H1 (cell line): ENCODE data around the gene NXN. TPM values are rescaled to one million over a fixed set of nuclear protein-coding genes. Genes with fewer than 3 reads are reported as not detected.

Source experiments
- CTCF ChIA-PET: fragments of 300-600 bp; sonication (Branson Sonifier 250); formaldehyde crosslinking; loops from one replicate; lab custom pipeline; 2021; ENCODE audit not compliant: partially characterized antibody; lab: Charles Lee
- POLR2A ChIA-PET: fragments of 300-600 bp; sonication (Branson Sonifier 250); formaldehyde crosslinking; loops from one replicate; lab custom pipeline; 2021; ENCODE audit warnings: inconsistent platforms; ENCODE audit not compliant: partially characterized antibody; lab: Charles Lee
- DNase-seq, 2 experiments: peaks; one replicate each; pipeline versions ENCODE4 v3.0.0 to v3.0.0-alpha.2; 2010 to 2022; ENCODE audit warnings: low spot score in 2 of 2, low read depth in 1 of 2, mixed read lengths in 1 of 2
- FAIRE-seq: peaks from 2 replicates; lab custom pipeline; 2011; peaks lifted over from hg19 to GRCh38; lab: Jason Lieb, UNC
- H2AFZ ChIP-seq: 2 replicates; pipeline ENCODE4 v1.8.1; 2012; ENCODE audit warnings: low read length, inconsistent platforms
- H2AK5ac ChIP-seq: 2 replicates; pipeline ENCODE4 v1.6.1; 2013; ENCODE audit warnings: low read depth, low read length
- H2BK120ac ChIP-seq: replicated peaks from 2 replicates; pipeline ENCODE3; 2013; ENCODE audit warnings: low read depth, low read length, inconsistent platforms
- H2BK12ac ChIP-seq: 2 replicates; pipeline ENCODE4 v1.6.1; 2013; ENCODE audit warnings: low read depth, low read length
- H2BK15ac ChIP-seq: 2 replicates; pipeline ENCODE4 v1.6.1; 2013; ENCODE audit warnings: low read length
- H2BK20ac ChIP-seq: 2 replicates; pipeline ENCODE4 v1.6.1; 2013; ENCODE audit warnings: low read length
- H2BK5ac ChIP-seq: 2 replicates; pipeline ENCODE4 v1.6.1; 2013; ENCODE audit warnings: low read depth, low read length
- H3K14ac ChIP-seq: 2 replicates; pipeline ENCODE4 v1.6.1; 2013; ENCODE audit warnings: inconsistent platforms; ENCODE audit not compliant: insufficient read length
- H3K18ac ChIP-seq: 2 replicates; pipeline ENCODE4 v1.6.1; 2013; ENCODE audit warnings: low read length; ENCODE audit errors: extremely low read depth
- H3K23ac ChIP-seq: 2 replicates; pipeline ENCODE4 v1.6.1; 2013; ENCODE audit warnings: inconsistent platforms; ENCODE audit not compliant: insufficient read length
- H3K23me2 ChIP-seq: 2 replicates; pipeline ENCODE4 v1.6.1; 2013; ENCODE audit warnings: low read depth, low read length
- H3K27ac ChIP-seq: 2 replicates; pipeline ENCODE4 v1.6.1; 2011; ENCODE audit warnings: low read depth, low read length, inconsistent platforms
- H3K27me3 ChIP-seq, 4 experiments: replicated peaks in 1 of 4; 1 replicate in 1 of 4; 2 replicates in 3 of 4; pipeline versions ENCODE4 v1.6.1 to v1.8.1; 2011 to 2013; ENCODE audit warnings: low read length in 3 of 4, mild to moderate bottlenecking in 3 of 4, inconsistent platforms in 2 of 4, mixed read lengths in 2 of 4, moderate library complexity in 1 of 4; ENCODE audit not compliant: control insufficient read depth in 3 of 4, insufficient read depth in 3 of 4; ENCODE audit errors: extremely low read depth in 1 of 4
- H3K36me3 ChIP-seq, 4 experiments: 2 replicates each; pipeline versions ENCODE4 v1.6.1 to v1.8.1; 2011 to 2013; ENCODE audit warnings: mild to moderate bottlenecking in 4 of 4, low read length in 3 of 4, moderate library complexity in 2 of 4, control low read depth in 1 of 4, inconsistent platforms in 1 of 4; ENCODE audit not compliant: insufficient read depth in 4 of 4, control insufficient read depth in 2 of 4
- H3K4ac ChIP-seq: replicated peaks from 2 replicates; pipeline ENCODE3; 2013; ENCODE audit warnings: low read length, low read depth, mixed read lengths, inconsistent platforms; ENCODE audit not compliant: insufficient read length
- H3K4me1 ChIP-seq, 4 experiments: replicated peaks in 1 of 4; 1 replicate in 1 of 4; 2 replicates in 3 of 4; pipeline versions ENCODE4 v1.6.1 to v1.8.1; 2011 to 2013; ENCODE audit warnings: low read length in 3 of 4, inconsistent platforms in 2 of 4, mixed read lengths in 1 of 4; ENCODE audit not compliant: insufficient read depth in 4 of 4, control insufficient read depth in 3 of 4
- H3K4me2 ChIP-seq, 2 experiments: 2 replicates each; pipeline versions ENCODE4 v1.6.1 to v1.8.1; 2011 to 2013; ENCODE audit warnings: low read depth in 2 of 2, low read length in 2 of 2, control low read depth in 1 of 2, inconsistent platforms in 1 of 2, mild to moderate bottlenecking in 1 of 2; ENCODE audit not compliant: insufficient read depth in 1 of 2
- H3K4me3 ChIP-seq, 4 experiments: fragments of 200-600, 300-600 bp in 1 of 4; sonication (generic), shearing (Covaris generic), sonication (Bioruptor Twin) in 1 of 4; 2 replicates each; pipeline versions ENCODE4 v1.5.1 to v1.8.1; 2011 to 2016; ENCODE audit warnings: low read length in 4 of 4, low read depth in 3 of 4, control low read depth in 2 of 4, inconsistent platforms in 2 of 4, mild to moderate bottlenecking in 2 of 4, mixed read lengths in 1 of 4, moderate library complexity in 1 of 4; ENCODE audit not compliant: insufficient read depth in 2 of 4; ENCODE audit errors: extremely low read depth in 1 of 4
- H3K56ac ChIP-seq: replicated peaks from 2 replicates; pipeline ENCODE3; 2013; ENCODE audit warnings: low read depth, mild to moderate bottlenecking, mixed read lengths, low read length, inconsistent platforms; ENCODE audit not compliant: insufficient read length
- H3K79me1 ChIP-seq: 2 replicates; pipeline ENCODE4 v1.6.1; 2013; ENCODE audit warnings: low read depth, low read length, control low read depth
- H3K79me2 ChIP-seq, 2 experiments: 2 replicates each; pipeline versions ENCODE4 v1.6.1 to v1.8.1; 2012 to 2013; ENCODE audit warnings: low read length in 2 of 2, mild to moderate bottlenecking in 2 of 2, inconsistent platforms in 1 of 2; ENCODE audit not compliant: insufficient read depth in 2 of 2, control insufficient read depth in 1 of 2
- H3K9ac ChIP-seq, 4 experiments: replicated peaks in 1 of 4; 1 replicate in 1 of 4; 2 replicates in 3 of 4; pipeline versions ENCODE4 v1.6.1 to v1.8.1; 2011 to 2013; ENCODE audit warnings: low read depth in 3 of 4, low read length in 3 of 4, control low read depth in 2 of 4, mild to moderate bottlenecking in 2 of 4, moderate library complexity in 2 of 4, inconsistent platforms in 1 of 4; ENCODE audit errors: extremely low read depth in 1 of 4
- H3K9me3 ChIP-seq, 2 experiments: 2 replicates each; pipeline versions ENCODE4 v1.6.1 to v1.8.1; 2012 to 2013; ENCODE audit warnings: mild to moderate bottlenecking in 2 of 2, moderate library complexity in 2 of 2, control low read depth in 1 of 2, inconsistent platforms in 1 of 2, low read depth in 1 of 2, low read length in 1 of 2, mixed read lengths in 1 of 2; ENCODE audit not compliant: insufficient read depth in 2 of 2
- H4K20me1 ChIP-seq, 2 experiments: replicated peaks in 1 of 2; 2 replicates each; pipeline versions ENCODE3 to v1.8.1; 2011 to 2013; ENCODE audit warnings: inconsistent platforms in 2 of 2, low read length in 2 of 2, mild to moderate bottlenecking in 1 of 2; ENCODE audit not compliant: insufficient read depth in 2 of 2, control insufficient read depth in 1 of 2
- H4K5ac ChIP-seq: 2 replicates; pipeline ENCODE4 v1.6.1; 2013; ENCODE audit warnings: low read length, low read depth, mixed read lengths, inconsistent platforms; ENCODE audit not compliant: insufficient read length
- H4K8ac ChIP-seq: 2 replicates; pipeline ENCODE4 v1.8.0; 2013; ENCODE audit warnings: mild to moderate bottlenecking, moderate library complexity, low read length, inconsistent platforms; ENCODE audit not compliant: insufficient read depth; ENCODE audit errors: extremely low read depth
- H4K91ac ChIP-seq: replicated peaks from 2 replicates; pipeline ENCODE3; 2013; ENCODE audit warnings: low read length, mixed read lengths, inconsistent platforms; ENCODE audit not compliant: insufficient read length
- ATF3 ChIP-seq: IDR thresholded peaks from 2 replicates; pipeline ENCODE4 v1.6.1; 2011; ENCODE audit warnings: low read depth, mild to moderate bottlenecking, low read length; ENCODE audit not compliant: insufficient read depth
- CHD2 ChIP-seq: IDR thresholded peaks from 2 replicates; pipeline ENCODE4 v1.6.1; 2012; ENCODE audit warnings: low read length, improper control_type of control experiment
- CTCF ChIP-seq, 3 experiments: IDR thresholded peaks; 1 replicate in 2 of 3; 2 replicates in 1 of 3; pipeline versions ENCODE4 v1.5.1 to v1.6.1; 2011; ENCODE audit warnings: low read length in 3 of 3, mild to moderate bottlenecking in 3 of 3, inconsistent platforms in 2 of 3, low read depth in 1 of 3, moderate library complexity in 1 of 3; ENCODE audit not compliant: insufficient read depth in 1 of 3; ENCODE audit errors: control extremely low read depth in 1 of 3
- KDM1A ChIP-seq: fragments of 200-600, 300-600 bp; sonication (generic); IDR thresholded peaks from 2 replicates; pipeline ENCODE4 v1.7.1; 2016; ENCODE audit warnings: mild to moderate bottlenecking, low read length, borderline replicate concordance
- MAX ChIP-seq: IDR thresholded peaks from 2 replicates; pipeline ENCODE4 v1.6.1; 2012; ENCODE audit warnings: inconsistent platforms
- POU5F1 ChIP-seq: IDR thresholded peaks from 2 replicates; pipeline ENCODE4 v1.6.1; 2011; ENCODE audit warnings: low read depth, mild to moderate bottlenecking, low read length, moderate library complexity
- RBBP5 ChIP-seq: IDR thresholded peaks from 2 replicates; pipeline ENCODE4 v1.7.1; 2012; ENCODE audit warnings: low read depth, mild to moderate bottlenecking, inconsistent platforms, low read length, moderate library complexity, borderline replicate concordance
- SRF ChIP-seq: IDR thresholded peaks from 2 replicates; pipeline ENCODE4 v1.6.1; 2011; ENCODE audit warnings: mild to moderate bottlenecking, low read depth, low read length, moderate library complexity
- SUZ12 ChIP-seq: fragments of 200-600 bp; sonication (generic); IDR thresholded peaks from 2 replicates; pipeline ENCODE4 v1.6.1; 2012; ENCODE audit warnings: mild to moderate bottlenecking, inconsistent platforms, low read length, moderate library complexity, mixed read lengths
- TEAD4 ChIP-seq: IDR thresholded peaks from 2 replicates; pipeline ENCODE4 v1.6.1; 2012; ENCODE audit warnings: low read depth, low read length, inconsistent platforms, mixed read lengths
- WGBS, 2 experiments: shearing (Covaris generic) in 1 of 2; methylation state at CpG; one replicate each; pipeline versions ENCODE4 v1.1.6 to v1.1.7; 2013 to 2015; ENCODE audit warnings: low lambda C conversion rate in 2 of 2, mixed read lengths in 2 of 2, inconsistent platforms in 1 of 2, low coverage in 1 of 2, missing lambda C conversion rate in 1 of 2; ENCODE audit not compliant: insufficient replicate concordance in 2 of 2, insufficient coverage in 1 of 2, insufficient read length in 1 of 2; ENCODE audit errors: extremely low coverage in 1 of 2, missing lambda C conversion rate in 1 of 2; 5-methylcytosine and 5-hydroxymethylcytosine counted together
- polyA plus RNA-seq, 7 experiments: library from polyadenylated mRNA; depleted of rRNA in 3 of 7; stranded (reverse) in 5 of 7; unstranded in 2 of 7; fragments of >200 nt in 5 of 7; fragments of 200-250 nt in 2 of 7; gene quantifications; 1 replicate in 5 of 7; 2 replicates in 1 of 7; 4 replicates in 1 of 7; pipeline versions ENCODE4 v1.2.1 to v1.2.3, GENCODE V29; 2011 to 2013; ENCODE audit warnings: missing spikeins in 2 of 7, mixed read lengths in 2 of 7
- total RNA-seq: library from RNA; stranded (reverse); fragmentation: NEBNext Ultra II Directional; extraction: Animal tissue kit (Norgen Biotek cat#: 25700); gene quantifications from 2 replicates; pipeline ENCODE4 v1.2.1, GENCODE V29; 2021

The NXN gene
- total and polyA plus RNA-seq, 2 of the 8 experiments (the other 6 are each of a cell fraction or from before 2014, with no cell fraction given): 94.1 to 107 TPM

- Histone ChIP-seq H3K79me2 (no peaks in the 10 kb centered on the region), H4K5ac (no peak overlapping the region), H2BK12ac (no peak overlapping the region), H3K23ac (no peak overlapping the region), H2BK20ac (no peak overlapping the region), H2BK15ac (no peak overlapping the region), H3K56ac (no peak overlapping the region), H2BK120ac (no peak overlapping the region), H4K8ac (no peak overlapping the region), H3K4me1 (peaks cover 0 to 3% (median 0%) of the 10 kb centered on the region in 4 experiments; a peak in 4 of 7 replicates), H3K4me3 (no peak overlapping the region), H2AK5ac (no peak overlapping the region), H3K9me3 (no peaks in the 10 kb centered on the region), H3K23me2 (no peaks in the 10 kb centered on the region), H3K9ac (no peak overlapping the region), H2BK5ac (no peak overlapping the region), H4K20me1 (peaks cover 2 to 7% of the 10 kb centered on the region in 2 experiments), H3K27ac (no peak overlapping the region), H3K14ac (no peak overlapping the region), H3K27me3 (no peaks in the 10 kb centered on the region), H4K91ac (no peak overlapping the region), H2AFZ (no peak overlapping the region), H3K4ac (no peak overlapping the region), H3K79me1 (peaks cover 3% of the 10 kb centered on the region; the same call in 1 of the 2 replicates), H3K18ac (no peak overlapping the region), H3K4me2 (no peak overlapping the region), H3K36me3 (peaks cover 6 to 28% (median 17%) of the 10 kb centered on the region in 4 experiments)
- WGBS, 2 experiments: 85% methylated on average over 5 of the region's 5 CpGs; no CpG with 5 or more reads in 1 of the 2 experiments
- TF ChIP-seq TEAD4: no peak
- no peak for TF ChIP-seq KDM1A
- TF ChIP-seq RBBP5: no peak
- TF ChIP-seq SRF: no peak
- TF ChIP-seq POU5F1: no peak
- no peak for TF ChIP-seq CTCF (IDR thresholded peaks at IDR 0.05; ENCODE audit: control extremely low read depth in 1 of 3, insufficient read depth in 1 of 3, low read depth in 1 of 3, low read length in 3 of 3)
- TF ChIP-seq SUZ12: no peak
- TF ChIP-seq ATF3: no peak
- no peak for TF ChIP-seq CHD2
- TF ChIP-seq MAX: no peak
- CTCF ChIA-PET: interaction anchor here (1.2 to 12.7 kb wide), 2 partner anchors 34 to 54 kb away, joined by 3 to 144 read pairs; no protein-coding TSS in a partner anchor
- POLR2A ChIA-PET: interaction anchor here (1.2 to 1.4 kb wide), 2 partner anchors 8 to 17 kb away, joined by 3 to 6 read pairs; no protein-coding TSS in a partner anchor
- no peak for DNase-seq
- FAIRE-seq: no peak
These were observed 24.0 kb upstream of the NXN start for GRCh38 chr17:1003633-1003971.
